SKM-1 (cell line): Measurements from ENCODE around the gene GNB2.
A peak's percentile ranks its signal among the peaks of the same experiment; 100 is the strongest.
"Not testable (repeated sequence)": the region's sequence is repeated elsewhere in the genome, so short reads cannot be mapped to it uniquely, and the experiment has no call there.

ENCODE experiments used
- DNase-seq: peaks from one replicate; lab custom pipeline; 2025; ENCODE audit not compliant: unreplicated experiment; lab: John Stamatoyannopoulos, UW

GNB2 gene

GRCh38 chr7:100693312-100694097 lies 20.0 kb downstream of the GNB2 start:
- no peak for DNase-seq

DNA sequence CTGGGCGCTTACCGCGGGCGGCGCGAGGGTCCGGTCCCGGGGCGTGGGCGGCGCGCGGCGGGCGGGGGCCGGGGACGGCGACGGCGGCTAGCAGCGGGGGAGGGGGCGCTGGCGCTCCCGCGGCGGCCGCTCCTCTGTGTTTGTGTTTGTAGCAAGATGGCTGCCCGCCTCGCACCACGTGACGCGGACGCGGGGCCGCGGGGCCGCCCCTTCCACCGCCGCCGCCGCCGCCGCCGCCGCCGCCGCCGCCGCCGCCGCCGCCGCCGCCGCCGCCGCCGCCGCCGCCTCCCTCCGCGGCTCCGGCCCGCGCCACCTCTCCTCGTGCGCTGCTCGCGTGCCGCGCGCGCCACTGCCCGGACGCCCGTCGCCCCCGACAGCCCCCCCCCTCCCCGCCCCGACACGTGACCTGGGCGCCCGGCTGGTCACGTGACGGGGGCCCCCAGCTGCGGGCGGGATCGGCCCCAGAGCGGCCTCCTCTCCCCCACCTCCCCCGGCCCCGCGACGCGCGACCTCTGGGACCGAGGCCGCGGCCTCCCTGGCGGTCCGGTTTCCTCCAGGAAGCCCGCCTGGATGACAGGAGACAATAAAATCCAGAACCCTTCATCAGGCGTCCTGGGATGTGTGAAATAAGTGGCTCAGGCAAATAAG lies 20.7 kb downstream of the GNB2 start, which contains the start of gene GIGYF1:
Gene GIGYF1 (minus strand): TSS at position 153 of the 648 bp plus-strand sequence. CDS start 6,012 bp downstream, outside the sequence.
- peak; percentile 31 for DNase-seq

DNA sequence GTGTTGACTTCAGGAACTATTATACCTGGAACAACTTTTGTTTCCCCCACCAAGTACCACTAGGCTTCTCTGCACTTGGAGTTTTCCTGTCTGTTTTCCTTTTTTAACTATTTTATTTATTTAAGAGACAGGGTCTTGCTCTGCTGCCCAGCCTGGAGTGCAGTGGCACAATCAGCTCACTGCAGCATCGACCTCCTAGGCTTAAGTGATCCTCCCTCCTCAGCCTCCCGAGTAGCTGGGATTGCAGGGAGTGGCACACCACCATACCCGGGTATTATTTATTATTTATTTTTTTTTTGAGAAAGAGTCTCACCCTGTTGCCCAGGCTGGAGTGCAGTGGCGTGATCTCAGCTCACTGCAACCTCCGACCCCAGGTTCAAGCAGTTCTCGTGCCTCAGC lies 22.6 kb downstream of the GNB2 start:
- DNase-seq: no peak

DNA sequence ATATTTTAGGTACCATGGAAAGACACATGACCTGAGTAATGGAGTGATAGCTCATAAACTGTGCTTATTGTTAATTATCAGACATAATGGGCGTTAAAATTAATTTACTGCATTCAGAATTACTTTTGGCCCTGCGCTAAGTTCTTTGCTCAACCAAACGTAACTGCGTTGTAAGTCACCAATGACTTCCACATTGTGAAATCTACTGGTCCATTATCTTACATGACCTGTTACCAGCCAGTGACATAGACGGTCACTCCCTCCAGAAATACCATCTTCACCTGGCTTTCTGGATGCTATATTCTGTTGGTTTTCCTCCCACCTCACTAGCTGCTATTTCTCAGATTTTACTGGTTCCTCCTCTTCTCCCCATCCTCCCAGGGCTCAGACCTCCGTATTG lies 25.5 kb downstream of the GNB2 start:
- no peak for DNase-seq

DNA sequence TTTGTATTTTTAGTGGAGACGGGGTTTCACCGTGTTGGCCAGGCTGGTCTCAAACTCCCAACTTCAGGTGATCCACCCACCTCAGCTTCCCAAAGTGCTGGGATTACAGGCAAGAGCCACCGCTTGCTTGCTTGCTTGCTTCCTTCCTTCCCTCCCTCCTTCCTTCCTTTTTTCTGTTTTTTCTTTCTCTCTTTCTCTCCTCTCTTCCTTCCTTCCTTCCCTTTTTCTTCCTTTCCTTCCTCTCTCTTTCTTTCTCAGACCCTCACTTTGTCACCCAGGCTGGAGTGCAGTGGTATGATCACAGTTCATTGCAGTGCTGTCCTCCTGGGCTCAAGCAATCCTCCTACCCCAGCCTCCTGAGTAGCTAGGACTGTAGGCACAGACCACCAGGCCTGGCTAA lies 27.5 kb downstream of the GNB2 start:
- not testable (repeated sequence) for DNase-seq

- DNase-seq: no peak
Measured at GRCh38 chr7:100705320-100705752, 31.8 kb downstream of the GNB2 start.

DNA sequence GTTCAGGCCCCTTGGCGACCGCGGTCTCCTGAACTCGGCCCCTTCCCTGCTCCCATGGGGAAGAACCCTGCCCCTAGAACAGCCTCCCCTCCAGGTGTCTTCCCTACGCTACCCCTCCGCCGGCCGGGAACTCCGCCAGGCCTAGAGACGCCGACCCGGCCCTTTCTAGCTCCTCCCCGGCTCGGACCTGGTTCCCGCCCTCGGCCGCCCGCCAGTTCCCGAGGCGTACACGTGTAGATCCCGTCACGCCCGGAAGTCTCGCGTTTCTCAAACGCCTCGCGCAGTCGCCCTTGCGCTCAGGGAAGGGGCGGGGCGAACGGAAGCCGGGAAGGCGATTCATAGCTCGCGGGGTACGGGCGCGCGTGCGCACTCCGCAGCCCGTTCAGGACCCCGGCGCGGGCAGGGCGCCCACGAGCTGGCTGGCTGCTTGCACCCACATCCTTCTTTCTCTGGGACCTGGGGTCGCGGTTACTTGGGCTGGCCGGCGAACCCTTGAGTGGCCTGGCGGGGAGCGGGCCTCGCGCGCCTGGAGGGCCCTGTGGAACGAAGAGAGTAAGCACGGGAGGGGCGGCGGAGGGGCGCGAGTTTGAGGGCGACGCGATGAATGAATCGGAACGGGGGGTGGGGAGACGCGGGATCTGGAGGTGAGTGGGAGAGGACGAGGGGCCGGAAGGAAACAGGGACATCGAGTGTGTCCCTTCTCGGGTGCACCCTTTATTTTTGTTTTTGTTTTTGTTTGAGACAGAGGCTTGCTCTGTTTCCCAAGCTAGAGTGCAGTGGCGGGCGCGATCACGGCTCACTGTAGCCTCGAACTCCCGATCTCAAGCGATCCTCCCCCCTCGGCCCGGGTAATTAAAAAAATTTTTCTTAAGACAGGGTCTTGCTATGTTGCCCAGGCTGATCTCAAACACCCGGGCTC lies 32.5 kb downstream of the GNB2 start, which contains the start of gene POP7:
Gene POP7 (plus strand): TSS at position 369 of the 919 bp plus-strand sequence. CDS start 710 bp downstream, outside the sequence.
- DNase-seq: peak; percentile 96

DNA sequence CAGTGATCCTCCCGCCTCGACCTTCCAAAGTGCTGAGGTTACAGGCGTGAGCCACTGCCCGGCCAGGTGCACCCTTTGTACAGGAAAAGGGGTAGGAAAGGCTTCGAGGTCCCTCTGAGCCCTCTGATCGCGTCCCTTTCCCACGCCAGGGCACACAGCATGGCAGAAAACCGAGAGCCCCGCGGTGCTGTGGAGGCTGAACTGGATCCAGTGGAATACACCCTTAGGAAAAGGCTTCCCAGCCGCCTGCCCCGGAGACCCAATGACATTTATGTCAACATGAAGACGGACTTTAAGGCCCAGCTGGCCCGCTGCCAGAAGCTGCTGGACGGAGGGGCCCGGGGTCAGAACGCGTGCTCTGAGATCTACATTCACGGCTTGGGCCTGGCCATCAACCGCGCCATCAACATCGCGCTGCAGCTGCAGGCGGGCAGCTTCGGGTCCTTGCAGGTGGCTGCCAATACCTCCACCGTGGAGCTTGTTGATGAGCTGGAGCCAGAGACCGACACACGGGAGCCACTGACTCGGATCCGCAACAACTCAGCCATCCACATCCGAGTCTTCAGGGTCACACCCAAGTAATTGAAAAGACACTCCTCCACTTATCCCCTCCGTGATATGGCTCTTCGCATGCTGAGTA lies 33.3 kb downstream of the GNB2 start:
- no peak for DNase-seq

DNA sequence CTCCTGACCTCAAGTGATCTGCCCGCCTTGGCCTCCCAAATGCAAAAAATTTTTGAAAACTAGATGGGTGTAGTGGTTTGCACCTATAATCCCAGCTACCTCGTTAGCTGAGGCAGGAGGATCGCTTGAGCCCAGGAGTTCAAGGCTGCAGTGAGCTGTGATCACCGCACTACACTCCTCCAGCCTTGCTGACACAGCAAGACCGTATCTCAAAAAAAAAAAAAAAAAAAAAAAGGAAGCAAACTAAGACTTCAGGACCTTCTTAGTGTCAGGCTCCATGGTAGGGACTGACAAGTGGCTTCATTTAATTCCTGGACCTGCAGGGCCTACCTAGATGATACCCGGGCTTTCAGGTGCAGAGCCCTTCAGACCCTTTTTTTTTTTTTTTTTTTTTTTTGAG lies 34.9 kb downstream of the GNB2 start:
- DNase-seq: no peak

- no peak for DNase-seq
Measured at GRCh38 chr7:100710452-100710851, 36.9 kb downstream of the GNB2 start.

- no peak for DNase-seq
Measured at GRCh38 chr7:100711369-100711768, 37.8 kb downstream of the GNB2 start.

DNA sequence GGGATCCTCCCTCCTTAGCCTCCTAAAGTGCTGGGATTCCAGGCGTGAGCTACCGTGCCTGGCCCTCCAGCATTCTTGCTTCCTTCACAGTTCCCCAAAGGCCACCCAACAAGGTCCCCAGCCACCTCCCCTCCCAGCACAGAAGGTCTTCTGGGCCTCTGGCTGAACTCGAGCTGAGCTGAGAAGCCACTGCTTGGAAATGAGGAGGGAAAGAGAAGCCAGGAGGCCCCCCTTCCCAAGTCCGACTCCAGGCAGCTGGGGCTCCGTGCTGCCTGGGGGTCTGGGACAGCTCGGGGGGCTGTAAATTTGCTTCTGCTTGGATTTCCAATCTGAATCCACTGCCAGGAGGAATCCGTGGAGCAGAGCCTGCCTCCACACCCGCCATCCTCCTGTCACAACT lies 41.2 kb downstream of the GNB2 start:
- no peak for DNase-seq

DNA sequence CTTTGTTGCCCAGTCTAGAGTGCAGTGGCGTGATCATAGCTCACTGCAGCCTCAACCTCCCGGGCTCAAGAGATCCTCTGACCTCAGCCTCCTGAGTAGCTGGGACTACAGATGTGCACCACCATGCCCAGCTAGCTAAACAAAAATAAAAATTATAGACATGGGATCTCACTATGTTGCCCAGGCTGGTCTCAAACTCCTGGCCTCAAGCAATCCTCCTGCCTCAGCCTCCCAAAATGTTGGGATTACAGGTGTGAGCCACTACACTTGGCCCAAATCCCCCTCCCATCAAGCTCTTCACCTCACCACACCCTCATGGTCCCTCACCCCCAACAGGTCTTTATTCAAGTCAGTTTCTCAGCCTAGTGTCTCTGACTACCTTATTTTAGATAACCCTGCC lies 43.5 kb downstream of the GNB2 start:
- DNase-seq: not testable (repeated sequence)

DNA sequence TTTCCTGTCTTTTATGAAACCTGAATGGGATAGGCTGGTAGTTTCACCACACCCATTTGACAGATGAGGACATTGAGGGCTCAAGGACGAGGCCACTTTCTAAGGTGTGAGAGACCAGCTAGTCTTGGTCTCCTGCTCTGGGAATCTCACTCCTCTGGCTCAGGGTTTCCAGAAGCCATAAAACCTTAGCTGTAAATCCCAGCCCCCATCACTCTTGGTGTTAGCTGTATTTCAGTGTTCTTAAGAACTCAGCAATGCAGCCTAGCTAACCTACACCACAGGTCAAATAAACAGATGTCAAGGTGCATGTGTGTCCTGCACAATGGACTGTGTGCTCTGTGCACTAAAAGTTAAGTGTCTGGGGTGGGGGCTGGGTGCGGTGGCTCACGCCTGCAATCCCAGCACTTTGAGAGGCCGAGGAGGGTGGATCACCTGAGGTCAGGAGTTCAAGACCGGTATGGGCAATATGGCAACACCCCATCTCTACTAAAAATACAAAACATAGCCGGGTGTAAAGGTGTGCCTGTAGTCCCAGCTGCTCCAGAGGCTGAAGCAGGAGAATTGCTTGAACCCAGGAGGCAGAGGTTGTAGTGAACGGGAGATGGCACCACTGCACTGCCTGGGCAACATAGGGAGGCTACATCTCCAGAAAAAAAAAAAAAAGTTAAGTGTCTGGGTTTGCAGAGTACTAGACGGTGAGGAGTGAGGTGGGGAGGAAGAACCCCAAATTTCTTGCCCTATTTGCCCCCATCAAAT lies 46.2 kb downstream of the GNB2 start:
- no peak for DNase-seq

- no peak for DNase-seq
Measured at GRCh38 chr7:100720279-100720670, 46.7 kb downstream of the GNB2 start, which contains the start of gene EPO. Gene EPO, plus strand, starts transcription at chr7:100720468. Its CDS starts 513 bp downstream, at chr7:100720981.

- DNase-seq: no peak
Measured at GRCh38 chr7:100720671-100721504, 47.3 kb downstream of the GNB2 start.

DNA sequence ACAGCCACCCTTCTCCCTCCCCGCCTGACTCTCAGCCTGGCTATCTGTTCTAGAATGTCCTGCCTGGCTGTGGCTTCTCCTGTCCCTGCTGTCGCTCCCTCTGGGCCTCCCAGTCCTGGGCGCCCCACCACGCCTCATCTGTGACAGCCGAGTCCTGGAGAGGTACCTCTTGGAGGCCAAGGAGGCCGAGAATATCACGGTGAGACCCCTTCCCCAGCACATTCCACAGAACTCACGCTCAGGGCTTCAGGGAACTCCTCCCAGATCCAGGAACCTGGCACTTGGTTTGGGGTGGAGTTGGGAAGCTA lies 47.9 kb downstream of the GNB2 start:
- DNase-seq: no peak

DNA sequence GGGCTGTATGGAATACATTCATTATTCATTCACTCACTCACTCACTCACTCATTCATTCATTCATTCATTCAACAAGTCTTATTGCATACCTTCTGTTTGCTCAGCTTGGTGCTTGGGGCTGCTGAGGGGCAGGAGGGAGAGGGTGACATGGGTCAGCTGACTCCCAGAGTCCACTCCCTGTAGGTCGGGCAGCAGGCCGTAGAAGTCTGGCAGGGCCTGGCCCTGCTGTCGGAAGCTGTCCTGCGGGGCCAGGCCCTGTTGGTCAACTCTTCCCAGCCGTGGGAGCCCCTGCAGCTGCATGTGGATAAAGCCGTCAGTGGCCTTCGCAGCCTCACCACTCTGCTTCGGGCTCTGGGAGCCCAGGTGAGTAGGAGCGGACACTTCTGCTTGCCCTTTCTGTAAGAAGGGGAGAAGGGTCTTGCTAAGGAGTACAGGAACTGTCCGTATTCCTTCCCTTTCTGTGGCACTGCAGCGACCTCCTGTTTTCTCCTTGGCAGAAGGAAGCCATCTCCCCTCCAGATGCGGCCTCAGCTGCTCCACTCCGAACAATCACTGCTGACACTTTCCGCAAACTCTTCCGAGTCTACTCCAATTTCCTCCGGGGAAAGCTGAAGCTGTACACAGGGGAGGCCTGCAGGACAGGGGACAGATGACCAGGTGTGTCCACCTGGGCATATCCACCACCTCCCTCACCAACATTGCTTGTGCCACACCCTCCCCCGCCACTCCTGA lies 49.1 kb downstream of the GNB2 start:
- no peak for DNase-seq
